Measurements from ENCODE around the gene MMP2. TPM values are rescaled to one million over a fixed set of nuclear protein-coding genes. Genes with fewer than 3 reads are reported as not detected.

Gene MMP2
- total and polyA plus RNA-seq, 2 of the 13 experiments (the other 11 are each of a cell fraction or from before 2014, with no cell fraction given): 0.31 to 1.3 TPM

DNA sequence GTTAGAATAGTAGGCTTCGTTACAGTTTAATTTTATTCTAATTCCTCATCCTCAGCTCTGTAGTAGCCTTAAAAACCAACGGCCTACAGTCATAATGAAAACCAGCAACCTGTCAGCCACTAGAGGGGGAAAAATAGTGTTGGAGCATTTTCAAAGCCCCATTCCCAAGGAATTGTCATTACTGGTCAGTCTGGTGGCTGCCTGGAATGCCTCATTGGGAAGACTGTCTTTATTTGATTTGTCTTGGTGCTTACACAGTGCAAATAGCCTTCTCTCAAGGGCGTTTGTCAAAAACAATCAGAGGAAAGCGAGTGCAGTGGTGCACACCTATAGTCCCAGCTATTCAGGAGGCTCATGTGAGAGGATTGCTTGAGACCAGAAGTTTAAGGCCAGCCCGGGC is 34.6 kb downstream of the MMP2 start:
- intact Hi-C loops (cut with micrococcal nuclease; ENCODE audit: unreplicated experiment) (no loop called here), in situ Hi-C loops (cut with HindIII; ENCODE audit: extremely low pct_ligation_motif_present, low pct_unique_long_range_greater_than_20kb) (no loop called here)
- BruUV-seq (replicated peaks): no TSS peak
- H3K4me2 ChIP-seq (ENCODE audit: low read depth, low read length): no peak overlapping the region
- H3K79me2 ChIP-seq (ENCODE audit: insufficient read depth, low read length): peaks cover 6% of the 10 kb centered on the region
- peaks cover 10% of the 10 kb centered on the region for H3K9me3 ChIP-seq (ENCODE audit: low read length)
- no peak overlapping the region for H2AFZ ChIP-seq (ENCODE audit: low read length)
- no peaks in the 10 kb centered on the region for H3K36me3 ChIP-seq (replicated peaks in 1 of 2; ENCODE audit: control insufficient read depth in 1 of 2, insufficient read depth in 2 of 2, low read length in 2 of 2)
- FAIRE-seq (no peak), DNase-seq (ENCODE audit: low spot score) (peak; percentile 66), ATAC-seq (peak; percentile 48)
- ChIA-PET CTCF (ENCODE audit: low intra/inter-chr PET ratio, low total read pairs) (interaction anchor here (1.2 to 2.0 kb wide), 4 partner anchors 48 to 190 kb away, joined by 3 to 8 read pairs (median 6); no protein-coding TSS in a partner anchor), POLR2A (interaction anchor here (0.9 to 1.4 kb wide), 2 partner anchors 11 to 110 kb away, joined by 3 to 4 read pairs; no protein-coding TSS in a partner anchor)
- H3K4me1 ChIP-seq (ENCODE audit: insufficient read depth, low read length): peaks cover 26% of the 10 kb centered on the region
- H3K27ac ChIP-seq (ENCODE audit: extremely low read length, insufficient read depth, low read length): no peak overlapping the region
- WGBS (ENCODE audit: low lambda C conversion rate): 41% methylated on average over 5 of the region's 5 CpGs
- H4K20me1 ChIP-seq (ENCODE audit: insufficient read depth, low read length): no peaks in the 10 kb centered on the region
- no peak overlapping the region for H3K9ac ChIP-seq (ENCODE audit: insufficient read depth, low read depth, low read length)
- no peak overlapping the region for H3K4me3 ChIP-seq (replicated peaks in 1 of 3; ENCODE audit: insufficient read depth in 1 of 3, low read depth in 2 of 3, low read length in 3 of 3)
- no peaks in the 10 kb centered on the region for H3K27me3 ChIP-seq (ENCODE audit: control insufficient read depth in 1 of 2, insufficient read depth in 2 of 2, low read length in 2 of 2)
- no peak for TF ChIP-seq LRRFIP1 (CRISPR knock-in tag; conservative IDR thresholded peaks at IDR 0.05)
- TF ChIP-seq, protein P1, sequence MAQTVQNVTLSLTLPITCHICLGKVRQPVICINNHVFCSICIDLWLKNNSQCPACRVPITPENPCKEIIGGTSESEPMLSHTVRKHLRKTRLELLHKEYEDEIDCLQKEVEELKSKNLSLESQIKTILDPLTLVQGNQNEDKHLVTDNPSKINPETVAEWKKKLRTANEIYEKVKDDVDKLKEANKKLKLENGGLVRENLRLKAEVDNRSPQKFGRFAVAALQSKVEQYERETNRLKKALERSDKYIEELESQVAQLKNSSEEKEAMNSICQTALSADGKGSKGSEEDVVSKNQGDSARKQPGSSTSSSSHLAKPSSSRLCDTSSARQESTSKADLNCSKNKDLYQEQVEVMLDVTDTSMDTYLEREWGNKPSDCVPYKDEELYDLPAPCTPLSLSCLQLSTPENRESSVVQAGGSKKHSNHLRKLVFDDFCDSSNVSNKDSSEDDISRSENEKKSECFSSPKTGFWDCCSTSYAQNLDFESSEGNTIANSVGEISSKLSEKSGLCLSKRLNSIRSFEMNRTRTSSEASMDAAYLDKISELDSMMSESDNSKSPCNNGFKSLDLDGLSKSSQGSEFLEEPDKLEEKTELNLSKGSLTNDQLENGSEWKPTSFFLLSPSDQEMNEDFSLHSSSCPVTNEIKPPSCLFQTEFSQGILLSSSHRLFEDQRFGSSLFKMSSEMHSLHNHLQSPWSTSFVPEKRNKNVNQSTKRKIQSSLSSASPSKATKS (CRISPR knock-in tag; IDR thresholded peaks at IDR 0.05): no peak
- no peak for TF ChIP-seq ZNF883 (CRISPR knock-in tag; IDR thresholded peaks at IDR 0.05; ENCODE audit: not compliant biosample characterization)
- TF ChIP-seq MTA1 (CRISPR knock-in tag; IDR thresholded peaks at IDR 0.05; ENCODE audit: borderline replicate concordance): no peak
- no peak for TF ChIP-seq SKI (IDR thresholded peaks at IDR 0.05; ENCODE audit: partially characterized antibody)
- no peak for TF ChIP-seq ZNF253 (CRISPR knock-in tag; IDR thresholded peaks at IDR 0.05; ENCODE audit: borderline replicate concordance)
- no peak for TF ChIP-seq ZNF839 (CRISPR knock-in tag; IDR thresholded peaks at IDR 0.05; ENCODE audit: borderline replicate concordance)
- no peak for TF ChIP-seq ZNF549 (CRISPR knock-in tag; IDR thresholded peaks at IDR 0.05)
- no peak for TF ChIP-seq ZNF431 (CRISPR knock-in tag; IDR thresholded peaks at IDR 0.05; ENCODE audit: borderline replicate concordance, low read depth)
- TF ChIP-seq TEAD3 (CRISPR knock-in tag; optimal IDR thresholded peaks at IDR 0.05; ENCODE audit: borderline replicate concordance): peak; percentile 67
- TF ChIP-seq FOXA1 (IDR thresholded peaks at IDR 0.05): no peak
- TF ChIP-seq FOXA1 (CRISPR knock-in tag; IDR thresholded peaks at IDR 0.05): peak; percentile 51; the same call in 1 of the 2 replicates
- TF ChIP-seq CSRNP1 (CRISPR knock-in tag; IDR thresholded peaks at IDR 0.05): no peak
- TF ChIP-seq ZNF598 (CRISPR knock-in tag; IDR thresholded peaks at IDR 0.05; ENCODE audit: borderline replicate concordance): no peak
- no peak for TF ChIP-seq ZFP90 (CRISPR knock-in tag; IDR thresholded peaks at IDR 0.05; ENCODE audit: borderline replicate concordance)
- TF ChIP-seq TBP (CRISPR knock-in tag; IDR thresholded peaks at IDR 0.05): no peak
- TF ChIP-seq SOX13 (IDR thresholded peaks at IDR 0.05): no peak
- peak in 1 of 2 experiments; percentile 38; a peak in 1 of 4 replicates for TF ChIP-seq SOX13 (CRISPR knock-in tag; conservative IDR thresholded peaks at IDR 0.05 in 1 of 2, IDR thresholded peaks at IDR 0.05 in 1 of 2)
- TF ChIP-seq YY1 (IDR thresholded peaks at IDR 0.05; ENCODE audit: insufficient read depth, insufficient replicate concordance, low read depth, low read length): no peak
- TF ChIP-seq PRPF4 (IDR thresholded peaks at IDR 0.05; ENCODE audit: low read depth, low read length, poor library complexity, severe bottlenecking): no peak

Data from HepG2 (cell line).